Mesendoderm (in vitro differentiated cells): Measurements from ENCODE around the gene PCBP3.

Experiments used
- DNase-seq: peaks from one replicate; pipeline ENCODE4 v3.0.0; 2013
- H2AK5ac ChIP-seq: 2 replicates; pipeline ENCODE4 v1.6.1; 2013; ENCODE audit warnings: low read length, inconsistent platforms
- H2BK120ac ChIP-seq: 2 replicates; pipeline ENCODE4 v1.6.1; 2013; ENCODE audit warnings: low read depth, mild to moderate bottlenecking, low read length, moderate library complexity, mixed read lengths
- H2BK15ac ChIP-seq: replicated peaks from 2 replicates; pipeline ENCODE4 v1.6.1; 2013; ENCODE audit warnings: low read depth, mild to moderate bottlenecking, moderate library complexity
- H2BK5ac ChIP-seq: 2 replicates; pipeline ENCODE4 v1.6.1; 2013; ENCODE audit warnings: low read length, inconsistent platforms
- H3K18ac ChIP-seq: 2 replicates; pipeline ENCODE4 v1.6.1; 2013; ENCODE audit warnings: mild to moderate bottlenecking, low read length, mixed read lengths
- H3K23ac ChIP-seq: one replicate; pipeline ENCODE4 v1.6.1; 2013; ENCODE audit warnings: low read length
- H3K27ac ChIP-seq: 2 replicates; pipeline ENCODE4 v1.5.1; 2013; ENCODE audit warnings: low read depth, mild to moderate bottlenecking, inconsistent platforms, low read length, moderate library complexity
- H3K27me3 ChIP-seq: 2 replicates; pipeline ENCODE4 v1.6.1; 2013; ENCODE audit warnings: low read length, control low read depth, mild to moderate bottlenecking, inconsistent platforms; ENCODE audit not compliant: insufficient read depth, poor library complexity
- H3K36me3 ChIP-seq: 2 replicates; pipeline ENCODE4 v1.6.1; 2013; ENCODE audit warnings: low read length, inconsistent platforms; ENCODE audit not compliant: control insufficient read depth, insufficient read depth
- H3K4ac ChIP-seq: one replicate; pipeline ENCODE4 v1.6.1; 2013; ENCODE audit warnings: low read depth, mild to moderate bottlenecking, low read length, moderate library complexity
- H3K4me1 ChIP-seq: 2 replicates; pipeline ENCODE4 v1.6.1; 2013; ENCODE audit warnings: low read depth, low read length, inconsistent platforms; ENCODE audit not compliant: control insufficient read depth
- H3K4me2 ChIP-seq: 2 replicates; pipeline ENCODE4 v1.6.1; 2013; ENCODE audit warnings: low read length
- H3K4me3 ChIP-seq: 2 replicates; pipeline ENCODE4 v1.5.1; 2013; ENCODE audit warnings: mild to moderate bottlenecking, low read length
- H3K56ac ChIP-seq: one replicate; pipeline ENCODE4 v1.6.1; 2013; ENCODE audit warnings: low read length
- H3K79me1 ChIP-seq: 2 replicates; pipeline ENCODE4 v1.6.1; 2013; ENCODE audit warnings: low read length, inconsistent platforms
- H3K79me2 ChIP-seq: 2 replicates; pipeline ENCODE4 v1.6.1; 2013; ENCODE audit warnings: mild to moderate bottlenecking, low read length; ENCODE audit not compliant: control insufficient read depth, insufficient read depth
- H3K9ac ChIP-seq: 2 replicates; pipeline ENCODE4 v1.6.1; 2013; ENCODE audit warnings: low read length, inconsistent platforms
- H4K5ac ChIP-seq: one replicate; pipeline ENCODE4 v1.6.1; 2013; ENCODE audit warnings: low read length
- H4K8ac ChIP-seq: one replicate; pipeline ENCODE4 v1.6.1; 2013; ENCODE audit warnings: low read depth, mild to moderate bottlenecking, control low read depth, low read length, moderate library complexity
- WGBS: extraction: QIAGEN DNeasy Blood & Tissue Kit; methylation state at CpG from one replicate; pipeline ENCODE4 v1.1.7; 2013; ENCODE audit warnings: low lambda C conversion rate, missing lambda C conversion rate; ENCODE audit not compliant: insufficient coverage; ENCODE audit errors: extremely low coverage; 5-methylcytosine and 5-hydroxymethylcytosine counted together

The PCBP3 gene

DNA sequence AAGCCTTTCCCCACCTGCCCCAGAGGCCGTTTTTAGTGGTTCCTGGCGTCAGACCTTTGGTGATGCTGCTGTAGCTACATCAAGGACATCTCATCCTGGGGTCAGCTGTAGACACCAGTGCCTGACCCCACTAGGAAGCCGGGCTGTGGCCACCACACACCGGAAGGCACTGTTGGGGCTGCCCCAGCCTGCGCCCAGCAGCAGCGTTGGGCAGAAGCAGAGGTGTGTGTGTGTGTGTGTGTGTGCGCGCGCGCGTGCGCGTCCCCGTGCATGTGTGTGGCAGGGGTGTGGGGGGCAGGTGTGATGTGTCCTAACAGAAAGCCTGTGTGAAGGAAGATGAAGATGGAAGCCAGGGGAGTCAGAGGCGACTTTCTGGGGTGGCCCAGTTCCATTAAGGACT is 276.1 kb downstream of the PCBP3 start:
- Histone ChIP-seq H2BK15ac (no peak overlapping the region), H3K4me3 (no peak overlapping the region), H3K18ac (no peak overlapping the region), H4K8ac (no peak overlapping the region), H4K5ac (no peak overlapping the region), H3K4me2 (no peak overlapping the region), H3K56ac (no peak overlapping the region), H3K36me3 (no peaks in the 10 kb centered on the region), H3K79me2 (no peaks in the 10 kb centered on the region), H2BK5ac (no peak overlapping the region), H3K79me1 (no peaks in the 10 kb centered on the region), H3K4ac (no peak overlapping the region), H3K27ac (no peak overlapping the region), H3K9ac (no peak overlapping the region), H2AK5ac (no peak overlapping the region), H3K23ac (no peak overlapping the region), H3K4me1 (no peaks in the 10 kb centered on the region), H3K27me3 (no peaks in the 10 kb centered on the region), H2BK120ac (no peak overlapping the region)
- WGBS = no CpG with 5 or more reads among the region's 15 CpGs
- no peak for DNase-seq

DNA sequence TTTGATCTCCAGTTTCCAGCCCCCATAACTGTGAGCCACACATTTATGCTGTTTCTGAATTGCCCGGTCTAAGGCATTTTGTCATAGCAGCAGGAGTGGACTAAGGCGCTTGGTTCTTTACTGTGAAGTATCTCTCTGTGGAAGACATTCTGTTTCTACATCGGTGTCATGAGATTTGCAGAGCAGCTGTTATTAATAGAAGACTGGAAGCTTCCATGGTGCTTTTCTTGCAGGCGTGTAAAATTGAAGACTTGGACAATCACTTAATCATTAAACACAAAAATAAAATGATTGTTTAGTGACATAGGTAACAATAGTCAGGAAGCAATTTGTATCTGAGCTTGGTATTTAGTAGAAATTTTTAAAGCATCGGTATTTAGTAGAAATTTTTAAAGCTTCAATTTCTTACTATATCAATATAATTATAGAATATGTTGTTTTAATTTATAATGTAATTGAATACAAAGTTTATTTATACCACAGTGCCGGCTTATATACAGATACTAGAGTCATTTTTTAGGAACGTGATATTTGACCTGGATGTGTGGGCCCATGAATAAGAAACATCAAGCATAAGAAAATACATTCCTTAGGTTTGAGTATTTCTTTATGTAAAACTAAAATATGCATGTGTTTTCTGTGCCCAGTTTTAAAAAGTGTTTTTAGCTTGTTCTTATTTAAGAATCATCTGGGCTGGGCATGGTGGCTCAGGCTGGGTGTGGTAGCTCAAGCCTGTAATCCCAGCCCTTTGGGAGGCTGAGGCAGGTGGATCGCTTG is 277.5 kb downstream of the PCBP3 start:
- Histone ChIP-seq H4K8ac (no peak overlapping the region), H3K9ac (no peak overlapping the region), H2BK5ac (no peak overlapping the region), H3K4me3 (no peak overlapping the region), H2BK15ac (no peak overlapping the region), H4K5ac (no peak overlapping the region), H3K18ac (no peak overlapping the region), H3K79me1 (no peaks in the 10 kb centered on the region), H3K27ac (no peak overlapping the region), H3K79me2 (no peaks in the 10 kb centered on the region), H2BK120ac (no peak overlapping the region), H3K4me2 (no peak overlapping the region), H3K4ac (no peak overlapping the region), H3K36me3 (no peaks in the 10 kb centered on the region), H3K23ac (no peak overlapping the region), H3K56ac (no peak overlapping the region), H3K27me3 (no peaks in the 10 kb centered on the region), H3K4me1 (no peaks in the 10 kb centered on the region), H2AK5ac (no peak overlapping the region)
- no peak for DNase-seq
- WGBS = no CpG with 5 or more reads among the region's 8 CpGs

DNA sequence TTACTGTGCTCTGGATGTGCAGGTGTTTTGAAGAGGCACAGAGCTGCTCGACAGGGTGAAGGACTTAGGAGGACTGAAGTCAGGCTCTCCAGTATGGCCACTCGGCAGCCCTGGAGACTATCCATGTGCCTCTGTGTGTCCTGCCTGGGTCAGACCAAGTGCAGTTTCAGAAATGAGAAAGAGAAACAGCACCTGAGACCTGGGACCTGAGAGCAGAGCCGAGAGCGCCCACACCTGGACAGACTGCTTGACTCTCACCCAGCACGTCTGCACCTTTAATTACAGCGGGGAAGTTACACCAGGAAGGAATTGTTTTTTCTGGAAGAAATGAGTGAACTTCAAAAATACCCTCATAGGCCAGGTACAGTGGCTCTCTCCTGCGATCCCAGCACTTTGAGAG is 278.4 kb downstream of the PCBP3 start:
- Histone ChIP-seq H3K27ac (no peak overlapping the region), H2BK5ac (no peak overlapping the region), H3K4me2 (no peak overlapping the region), H2BK15ac (no peak overlapping the region), H3K56ac (no peak overlapping the region), H2AK5ac (no peak overlapping the region), H3K18ac (no peak overlapping the region), H2BK120ac (no peak overlapping the region), H4K8ac (no peak overlapping the region), H3K9ac (no peak overlapping the region), H3K27me3 (no peaks in the 10 kb centered on the region), H3K23ac (no peak overlapping the region), H3K4me3 (no peak overlapping the region), H4K5ac (no peak overlapping the region), H3K79me1 (no peaks in the 10 kb centered on the region), H3K4ac (no peak overlapping the region), H3K36me3 (no peaks in the 10 kb centered on the region), H3K79me2 (no peaks in the 10 kb centered on the region), H3K4me1 (no peaks in the 10 kb centered on the region)
- DNase-seq = no peak
- no CpG with 5 or more reads among the region's 7 CpGs for WGBS

DNA sequence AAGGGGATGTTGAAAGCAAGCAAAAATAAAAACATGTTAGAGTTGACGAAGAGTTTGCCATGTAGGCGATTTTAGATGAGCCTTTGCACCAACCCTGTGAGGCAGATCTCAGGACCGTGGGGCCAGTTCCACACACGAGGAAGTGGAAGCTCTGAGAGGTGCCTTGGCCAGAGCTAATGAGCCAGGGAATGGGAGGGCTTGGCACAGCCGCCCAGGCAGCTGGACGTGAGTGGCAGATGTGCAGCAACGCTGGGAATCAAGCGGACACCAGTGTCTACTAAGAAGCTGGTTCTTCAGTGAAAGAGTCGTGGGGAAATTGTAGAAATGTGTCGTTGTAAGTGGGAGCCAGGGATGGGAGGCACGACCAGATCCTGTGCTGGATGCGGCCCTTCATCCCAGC is 279.1 kb downstream of the PCBP3 start:
- WGBS = no CpG with 5 or more reads among the region's 12 CpGs

DNA sequence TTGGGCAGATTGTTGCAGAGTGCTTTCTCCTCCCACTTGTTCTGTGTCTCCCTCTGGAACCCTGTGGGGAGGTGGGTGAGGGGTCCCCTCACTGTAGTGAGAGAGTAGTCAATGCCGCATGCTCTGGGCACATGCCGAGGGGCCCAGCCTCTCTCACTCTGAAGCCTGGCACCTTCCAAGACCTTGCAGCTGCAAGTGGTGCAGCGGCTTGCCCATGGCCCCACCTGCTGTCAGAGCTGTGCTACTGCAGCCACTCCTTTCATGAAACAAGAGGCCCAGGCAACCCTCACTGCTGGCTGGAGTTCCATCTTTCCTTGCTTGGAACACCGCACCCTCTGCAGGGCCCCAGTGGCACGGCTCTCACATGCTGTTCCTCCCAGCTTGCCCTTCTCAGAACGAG is 279.6 kb downstream of the PCBP3 start:
- H3K79me1 ChIP-seq = no peaks in the 10 kb centered on the region
- H4K8ac ChIP-seq = no peak overlapping the region
- H3K4ac ChIP-seq = no peak overlapping the region
- H2BK15ac ChIP-seq = no peak overlapping the region
- peak; percentile 75 for DNase-seq
- H3K36me3 ChIP-seq = no peaks in the 10 kb centered on the region
- no peak overlapping the region for H2AK5ac ChIP-seq
- no peak overlapping the region for H3K18ac ChIP-seq
- no peak overlapping the region for H2BK120ac ChIP-seq
- no peaks in the 10 kb centered on the region for H3K27me3 ChIP-seq
- no peak overlapping the region for H3K23ac ChIP-seq
- no peak overlapping the region for H3K4me2 ChIP-seq
- no peaks in the 10 kb centered on the region for H3K4me1 ChIP-seq
- H3K27ac ChIP-seq = no peak overlapping the region
- H2BK5ac ChIP-seq = no peak overlapping the region
- WGBS = no CpG with 5 or more reads among the region's 6 CpGs
- H3K79me2 ChIP-seq = no peaks in the 10 kb centered on the region
- no peak overlapping the region for H4K5ac ChIP-seq
- no peak overlapping the region for H3K56ac ChIP-seq
- no peak overlapping the region for H3K9ac ChIP-seq
- H3K4me3 ChIP-seq = no peak overlapping the region

More for the DNA sequence above, 279.1 kb downstream of the PCBP3 start:
- H4K5ac ChIP-seq = no peak overlapping the region
- no peaks in the 10 kb centered on the region for H3K79me1 ChIP-seq
- H2BK120ac ChIP-seq = no peak overlapping the region
- H3K79me2 ChIP-seq = no peaks in the 10 kb centered on the region
- H2BK5ac ChIP-seq = no peak overlapping the region
- H3K56ac ChIP-seq = no peak overlapping the region
- H3K23ac ChIP-seq = no peak overlapping the region
- no peak overlapping the region for H3K4me2 ChIP-seq
- H4K8ac ChIP-seq = no peak overlapping the region
- H2AK5ac ChIP-seq = no peak overlapping the region
- no peaks in the 10 kb centered on the region for H3K36me3 ChIP-seq
- H3K27me3 ChIP-seq = no peaks in the 10 kb centered on the region
- H3K9ac ChIP-seq = no peak overlapping the region
- H3K4me1 ChIP-seq = no peaks in the 10 kb centered on the region
- no peak overlapping the region for H3K18ac ChIP-seq
- no peak overlapping the region for H3K4ac ChIP-seq
- H3K27ac ChIP-seq = no peak overlapping the region
- no peak overlapping the region for H3K4me3 ChIP-seq
- DNase-seq = no peak
- H2BK15ac ChIP-seq = no peak overlapping the region

DNA sequence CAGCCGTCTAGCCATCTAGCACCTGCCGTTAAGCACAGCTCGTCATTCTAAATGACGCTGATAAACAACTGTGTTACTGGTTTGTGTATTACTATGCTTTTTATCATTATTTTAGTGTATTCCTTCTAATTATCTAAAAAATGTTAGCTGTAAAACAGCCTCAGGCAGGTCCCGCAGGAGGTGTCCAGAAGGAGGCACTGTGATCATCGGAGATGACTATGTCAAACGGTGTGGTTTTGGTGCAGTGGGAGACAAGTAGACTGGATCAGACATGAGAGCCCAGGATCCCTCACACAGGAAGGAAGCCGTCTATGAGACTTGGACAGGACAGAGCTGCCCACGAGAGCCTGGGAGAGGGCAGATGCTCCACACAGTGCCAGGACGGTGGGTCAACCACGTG is 282.8 kb downstream of the PCBP3 start:
- Histone ChIP-seq H2BK120ac (no peak overlapping the region), H2BK5ac (no peak overlapping the region), H4K5ac (no peak overlapping the region), H3K27ac (no peak overlapping the region), H3K23ac (no peak overlapping the region), H2BK15ac (no peak overlapping the region), H2AK5ac (no peak overlapping the region), H3K18ac (no peak overlapping the region), H3K27me3 (no peaks in the 10 kb centered on the region), H3K4me2 (no peak overlapping the region), H3K4me1 (no peaks in the 10 kb centered on the region), H3K79me2 (no peaks in the 10 kb centered on the region), H3K79me1 (no peaks in the 10 kb centered on the region), H3K4ac (no peak overlapping the region), H4K8ac (no peak overlapping the region), H3K9ac (no peak overlapping the region), H3K36me3 (no peaks in the 10 kb centered on the region), H3K56ac (no peak overlapping the region), H3K4me3 (no peak overlapping the region)
- no peak for DNase-seq
- no CpG with 5 or more reads among the region's 11 CpGs for WGBS
